ENCODE data around the gene APCDD1.

GRCh38 chr18:10458691-10459090 lies 4.3 kb downstream of the APCDD1 start:
- TF ChIP-seq CTCF (conservative IDR thresholded peaks at IDR 0.05; ENCODE audit: low read depth, low read length) (no peak), EZH2 (IDR thresholded peaks at IDR 0.05; ENCODE audit: borderline replicate concordance, low read depth, low read length, poor library complexity, severe bottlenecking) (no peak)
